OCI-LY7 (cell line): ENCODE results near the gene CEBPG. TPM values are rescaled to one million over a fixed set of nuclear protein-coding genes. Genes with fewer than 3 reads are reported as not detected.

Experiments
- BruUV-seq: library from RNA; stranded (reverse); fragments of 400-500 nt; replicated peaks from 2 replicates; lab custom pipeline; 2021; lab: Mats Ljungman, UMichigan
- CTCF ChIA-PET: fragments of 300-600 bp; sonication (Branson Sonifier 250); formaldehyde crosslinking; loops from one replicate; lab custom pipeline; 2022; ENCODE audit warnings: antibody characterized with exemption; ENCODE audit not compliant: unreplicated experiment; lab: Charles Lee
- POLR2A ChIA-PET: fragments of 300-600 bp; sonication (Branson Sonifier 250); formaldehyde crosslinking; loops from one replicate; lab custom pipeline; 2022; ENCODE audit warnings: antibody characterized with exemption; lab: Charles Lee
- DNase-seq: peaks from one replicate; pipeline ENCODE4 v3.0.0-alpha.2; 2015; ENCODE audit warnings: low spot score
- H2AFZ ChIP-seq: fragments of 200-600 bp; sonication (generic), shearing (Covaris generic); 2 replicates; pipeline ENCODE4 v1.6.1; 2014; ENCODE audit warnings: mild to moderate bottlenecking, antibody characterized with exemption, low read length, moderate library complexity
- H3K27ac ChIP-seq: fragments of 200-600 bp; sonication (generic); 2 replicates; pipeline ENCODE4 v1.5.1; 2014; ENCODE audit warnings: mixed run types, low read depth, mild to moderate bottlenecking, moderate library complexity, low read length, inconsistent platforms; ENCODE audit not compliant: poor library complexity, severe bottlenecking
- H3K36me3 ChIP-seq: fragments of 200-600 bp; sonication (generic); 2 replicates; pipeline ENCODE4 v1.6.1; 2014; ENCODE audit warnings: mild to moderate bottlenecking, antibody characterized with exemption, low read length, moderate library complexity, mixed read lengths; ENCODE audit not compliant: insufficient read depth
- H3K4me1 ChIP-seq: fragments of 200-600 bp; sonication (generic); 2 replicates; pipeline ENCODE4 v1.5.1; 2014; ENCODE audit warnings: mild to moderate bottlenecking, low read length; ENCODE audit not compliant: insufficient read depth, poor library complexity, severe bottlenecking
- H3K4me2 ChIP-seq: fragments of 200-600 bp; sonication (generic); 2 replicates; pipeline ENCODE4 v1.6.1; 2014; ENCODE audit warnings: mild to moderate bottlenecking, low read length
- H3K4me3 ChIP-seq: fragments of 200-600 bp; sonication (generic); 2 replicates; pipeline ENCODE4 v1.5.1; 2014; ENCODE audit warnings: mild to moderate bottlenecking, low read depth, low read length; ENCODE audit not compliant: poor library complexity, severe bottlenecking
- H3K79me2 ChIP-seq: fragments of 200-600 bp; sonication (generic); 2 replicates; pipeline ENCODE4 v1.6.1; 2016; ENCODE audit warnings: low read depth, mild to moderate bottlenecking, low read length, moderate library complexity, mixed read lengths; ENCODE audit not compliant: insufficient read depth
- H3K9me2 ChIP-seq: fragments of 200-600 bp; sonication (generic); 2 replicates; pipeline ENCODE4 v1.6.1; 2016; ENCODE audit warnings: mild to moderate bottlenecking, low read length, mixed read lengths; ENCODE audit not compliant: insufficient read depth
- H3K9me3 ChIP-seq: fragments of 200-600 bp; sonication (generic); 2 replicates; pipeline ENCODE4 v1.6.1; 2014; ENCODE audit warnings: mild to moderate bottlenecking, mixed run types, low read length, mixed read lengths
- H4K20me1 ChIP-seq: fragments of 200-600 bp; sonication (generic); 2 replicates; pipeline ENCODE4 v1.6.1; 2014; ENCODE audit warnings: mild to moderate bottlenecking, antibody characterized with exemption, low read length, moderate library complexity, mixed read lengths; ENCODE audit not compliant: insufficient read depth
- CTCF ChIP-seq: fragments of 200-600 bp; sonication (generic); conservative IDR thresholded peaks from 2 replicates; pipeline ENCODE4 v1.5.1; 2014; ENCODE audit warnings: mild to moderate bottlenecking, antibody characterized with exemption, low read length, moderate library complexity, mixed read lengths
- EZH2phosphoT487 ChIP-seq: fragments of 200-600 bp; sonication (generic); IDR thresholded peaks from 2 replicates; pipeline ENCODE4 v1.6.1; 2018; ENCODE audit warnings: low read depth, borderline replicate concordance, mild to moderate bottlenecking, mixed run types, antibody characterized with exemption, low read length, moderate library complexity, mixed read lengths
- intact Hi-C: fragments of 100-400 bp; cut with micrococcal nuclease; formaldehyde crosslinking; loops from one replicate; pipeline ENCODE4 v1.10.0; 2022; ENCODE audit not compliant: unreplicated experiment
- total RNA-seq, 2 experiments: library from RNA; depleted of rRNA in 1 of 2; stranded (reverse); fragments of >200 nt in 1 of 2; shearing (Covaris generic) in 1 of 2; gene quantifications; 2 replicates each; pipeline ENCODE4 v1.2.3, GENCODE V29; 2014 to 2022

The CEBPG gene
- total RNA-seq, 2 experiments from 2014 or later: 44.9 to 45.1 TPM

GRCh38 chr19:33394723-33395560 is 21.4 kb downstream of the CEBPG start:
- H3K4me2 ChIP-seq: no peak overlapping the region

GRCh38 chr19:33395561-33396550 is 22.3 kb downstream of the CEBPG start:
- intact Hi-C loops: no loop called here
- Histone ChIP-seq H3K4me1 (no peaks in the 10 kb centered on the region), H3K79me2 (no peaks in the 10 kb centered on the region), H2AFZ (no peak overlapping the region), H3K9me3 (no peaks in the 10 kb centered on the region), H4K20me1 (no peaks in the 10 kb centered on the region), H3K36me3 (no peaks in the 10 kb centered on the region), H3K27ac (no peak overlapping the region), H3K4me2 (no peak overlapping the region), H3K9me2 (no peaks in the 10 kb centered on the region), H3K4me3 (no peak overlapping the region)
- CTCF ChIA-PET: no interaction called here
- POLR2A ChIA-PET: no interaction called here
- TF ChIP-seq CTCF: no peak
- TF ChIP-seq EZH2phosphoT487: no peak
- no TSS peak for BruUV-seq
- DNase-seq: no peak

More at GRCh38 chr19:33394723-33395560, 21.4 kb downstream of the CEBPG start:
- intact Hi-C loops: no loop called here
- no peaks in the 10 kb centered on the region for H3K36me3 ChIP-seq
- H3K9me2 ChIP-seq: no peaks in the 10 kb centered on the region
- BruUV-seq: no TSS peak
- H3K4me3 ChIP-seq: no peak overlapping the region
- H3K79me2 ChIP-seq: no peaks in the 10 kb centered on the region
- H4K20me1 ChIP-seq: no peaks in the 10 kb centered on the region
- H3K9me3 ChIP-seq: no peaks in the 10 kb centered on the region
- no peak for DNase-seq
- CTCF ChIA-PET: no interaction called here
- no peak overlapping the region for H2AFZ ChIP-seq
- no peak overlapping the region for H3K27ac ChIP-seq
- H3K4me1 ChIP-seq: no peaks in the 10 kb centered on the region
- POLR2A ChIA-PET: no interaction called here
- TF ChIP-seq EZH2phosphoT487 (no peak), CTCF (no peak)
